Dermis microvascular lymphatic vessel endothelial cell (primary cell): ENCODE data around the gene TBC1D17. TPM values are rescaled to one million over a fixed set of nuclear protein-coding genes. Genes with fewer than 3 reads are reported as not detected.

Source experiments
- DNase-seq, 2 donors: peaks; one replicate each; pipeline versions ENCODE4 v3.0.0 to v3.0.0-alpha.2; 2010; ENCODE audit warnings: low read depth in 2 of 2
- total RNA-seq: library from RNA; depleted of rRNA; stranded (reverse); fragments of >200 nt; gene quantifications from 2 replicates; pipeline ENCODE4 v1.2.1, GENCODE V29; 2014

TBC1D17 gene
- total RNA-seq, 1 donor from 2014 or later: 7.6 TPM

DNA sequence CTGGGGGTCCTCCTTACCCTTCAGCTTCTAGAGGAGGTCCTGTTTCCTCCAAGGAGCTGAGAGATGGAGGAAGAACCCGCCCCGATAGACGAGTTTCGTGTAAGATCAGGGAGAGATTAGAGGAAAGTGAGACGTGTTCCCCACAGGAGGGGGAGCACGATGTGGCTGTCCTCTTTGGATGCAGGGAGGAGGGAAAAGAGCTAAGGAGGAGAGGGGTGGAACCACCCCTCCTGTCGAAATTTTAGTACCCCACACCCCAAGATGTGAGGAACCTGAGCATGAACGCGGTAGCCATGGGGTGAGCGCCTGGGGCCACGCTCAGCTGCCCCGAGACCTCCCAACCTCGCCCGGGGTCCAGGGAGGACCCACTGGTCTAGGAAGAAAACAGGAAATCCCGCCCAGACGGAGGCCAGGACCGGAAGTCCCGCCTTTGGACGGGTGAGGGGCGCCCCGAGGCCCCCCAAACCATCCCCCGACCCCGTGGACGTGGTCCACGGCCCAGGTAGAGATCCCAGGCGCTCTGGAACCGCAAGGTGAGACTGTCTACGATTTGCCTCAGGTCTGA lies 1.6 kb upstream of the TBC1D17 start:
- DNase-seq: peak in 1 of 2 donors; percentile 62

GRCh38 chr19:49876422-49877019 lies 981 bp upstream of the TBC1D17 start:
- peak; percentile 98 to 99 for DNase-seq

- DNase-seq: peak; percentile 91 to 98
Observed at GRCh38 chr19:49877879-49878743, 609 bp downstream of the TBC1D17 start.

GRCh38 chr19:49878744-49879070 lies 1.2 kb downstream of the TBC1D17 start:
- no peak for DNase-seq

DNA sequence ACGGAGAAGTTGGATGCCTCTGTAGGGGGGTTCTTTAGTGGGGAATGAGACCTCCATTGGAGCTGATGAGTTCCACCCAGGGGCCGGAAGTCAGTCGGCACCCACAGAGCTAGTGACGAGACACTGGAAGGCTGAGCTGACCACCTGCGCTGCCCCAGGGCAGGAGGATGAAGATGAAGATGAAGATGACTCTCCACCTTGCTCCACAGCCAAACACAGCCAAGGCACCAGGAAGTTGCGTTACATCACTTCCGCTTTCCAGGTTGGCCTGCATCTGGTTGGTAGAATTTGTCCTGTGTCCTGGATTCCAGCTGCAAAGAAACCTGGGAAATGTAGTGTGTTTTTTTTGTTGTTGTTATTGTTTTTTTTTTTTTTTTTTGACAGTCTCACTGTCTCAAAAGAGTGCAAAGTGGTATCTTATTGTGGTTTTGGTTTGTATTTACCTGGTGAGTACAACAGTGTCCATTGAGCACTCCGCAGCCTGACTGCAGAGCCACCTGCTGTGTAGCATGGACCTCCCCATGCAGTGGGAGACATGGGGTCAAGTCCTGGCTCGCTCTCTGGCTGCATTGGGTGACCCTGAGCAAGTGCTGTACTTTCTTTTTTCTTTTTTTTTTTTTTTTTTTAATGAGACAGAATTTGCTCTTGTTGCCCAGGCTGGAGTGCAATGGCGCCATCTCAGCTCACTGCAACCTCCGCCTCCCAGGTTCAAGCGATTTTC lies 1.9 kb downstream of the TBC1D17 start:
- DNase-seq: peak in 1 of 2 donors; percentile 24

- DNase-seq: no peak
Observed at GRCh38 chr19:49880162-49880869, 2.8 kb downstream of the TBC1D17 start.

DNA sequence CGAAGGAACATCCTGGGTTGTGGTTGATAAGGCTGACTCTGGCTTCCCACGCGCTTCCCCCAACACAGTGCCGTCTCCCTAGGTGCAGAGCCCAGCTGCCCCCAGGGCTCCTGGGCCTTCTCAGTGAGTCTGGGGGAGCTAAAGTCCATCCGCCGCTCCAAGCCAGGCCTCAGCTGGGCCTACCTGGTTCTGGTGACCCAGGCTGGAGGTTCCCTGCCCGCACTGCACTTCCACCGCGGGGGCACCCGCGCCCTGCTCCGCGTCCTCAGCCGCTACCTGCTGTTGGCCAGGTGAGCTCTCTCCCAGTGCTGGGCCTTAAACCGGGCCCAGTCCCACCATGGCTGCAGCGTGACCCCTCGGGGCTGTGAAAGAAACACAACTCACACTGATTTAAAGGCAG lies 3.7 kb downstream of the TBC1D17 start:
- DNase-seq: no peak

DNA sequence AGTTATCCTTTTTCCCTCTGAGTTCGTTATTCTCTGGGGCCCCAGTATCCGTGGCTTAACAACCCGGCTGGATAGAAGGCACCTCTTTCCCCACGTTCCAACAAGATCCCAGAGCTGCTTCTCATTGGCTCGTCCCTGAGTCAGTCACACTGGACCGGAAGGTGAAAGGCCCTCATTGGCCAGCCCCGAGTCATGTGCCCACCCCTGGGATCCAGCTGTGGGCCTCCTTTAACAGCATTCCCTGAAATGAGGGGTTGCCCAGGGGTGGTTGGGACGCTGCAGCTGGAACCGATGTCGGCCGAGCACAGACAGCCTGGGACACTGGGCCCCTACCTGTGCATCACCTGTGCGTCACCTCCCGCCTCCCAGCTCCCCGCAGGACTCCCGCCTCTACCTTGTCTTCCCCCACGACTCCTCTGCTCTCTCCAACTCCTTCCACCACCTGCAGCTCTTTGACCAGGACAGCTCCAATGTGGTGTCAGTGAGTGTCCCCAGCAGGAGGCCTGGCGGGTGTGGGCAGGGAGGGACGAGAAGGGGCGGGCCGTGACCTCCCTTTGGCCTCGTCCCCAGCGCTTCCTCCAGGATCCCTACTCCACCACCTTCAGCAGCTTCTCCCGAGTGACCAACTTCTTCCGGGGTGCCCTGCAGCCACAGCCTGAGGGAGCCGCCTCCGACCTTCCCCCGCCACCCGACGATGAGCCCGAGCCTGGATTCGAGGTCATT lies 4.3 kb downstream of the TBC1D17 start:
- no peak for DNase-seq

DNA sequence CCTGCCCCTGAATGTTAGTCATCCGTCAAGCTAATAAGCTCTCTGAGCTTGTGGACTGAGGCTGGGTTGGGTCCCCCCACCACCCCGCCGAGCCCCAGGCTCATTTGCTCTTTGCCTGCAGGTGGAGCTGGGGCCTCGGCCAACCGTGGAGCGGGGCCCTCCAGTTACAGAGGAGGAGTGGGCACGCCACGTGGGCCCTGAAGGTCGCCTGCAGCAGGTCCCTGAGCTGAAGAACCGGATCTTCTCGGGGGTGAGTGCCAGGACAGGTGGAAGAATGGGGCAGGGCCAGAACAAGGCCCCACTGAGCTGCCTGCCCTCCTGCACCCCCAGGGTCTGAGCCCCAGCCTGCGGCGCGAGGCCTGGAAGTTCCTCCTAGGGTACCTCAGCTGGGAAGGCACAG lies 5.1 kb downstream of the TBC1D17 start:
- DNase-seq: no peak

DNA sequence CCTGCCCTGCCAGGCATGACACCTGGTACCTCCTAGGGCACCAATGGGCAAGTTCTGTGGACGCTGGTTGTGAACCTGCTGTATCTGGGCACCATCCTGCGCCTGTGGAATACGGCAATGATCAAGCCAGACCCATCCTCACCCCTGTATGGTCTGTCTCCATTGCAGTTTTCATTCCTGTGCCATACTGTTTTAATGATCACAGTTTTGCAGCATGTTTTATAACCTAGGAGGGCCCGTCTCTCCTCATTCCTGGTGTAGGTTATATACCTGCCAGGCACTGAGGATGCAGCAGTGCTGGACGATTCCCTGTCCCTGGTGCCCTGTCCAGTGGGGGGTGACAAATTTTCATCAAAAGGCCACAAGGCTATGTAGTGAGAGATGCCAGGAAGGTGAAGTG lies 5.6 kb downstream of the TBC1D17 start:
- no peak for DNase-seq

DNA sequence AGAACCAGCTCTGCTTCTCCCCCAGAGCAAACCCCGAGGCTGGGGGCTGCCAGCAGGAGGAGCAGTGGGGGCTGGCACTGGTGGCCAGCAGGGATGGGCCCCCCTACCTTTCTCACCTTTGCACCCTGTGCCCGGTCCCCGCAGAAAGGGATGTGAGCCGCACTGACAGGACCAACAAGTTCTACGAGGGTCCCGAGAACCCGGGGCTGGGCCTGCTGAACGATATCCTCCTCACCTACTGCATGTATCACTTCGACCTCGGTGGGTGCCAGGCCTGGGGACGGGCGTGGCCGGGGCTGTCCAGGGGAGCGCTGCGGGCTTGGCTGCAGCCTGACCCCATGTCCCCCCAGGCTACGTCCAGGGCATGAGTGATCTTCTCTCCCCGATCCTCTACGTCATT lies 6.6 kb downstream of the TBC1D17 start:
- no peak for DNase-seq

GRCh38 chr19:49884760-49885159 lies 7.3 kb downstream of the TBC1D17 start:
- DNase-seq: no peak

- peak in 1 of 2 donors; percentile 20 for DNase-seq
Observed at GRCh38 chr19:49887037-49887664, 9.6 kb downstream of the TBC1D17 start.

DNA sequence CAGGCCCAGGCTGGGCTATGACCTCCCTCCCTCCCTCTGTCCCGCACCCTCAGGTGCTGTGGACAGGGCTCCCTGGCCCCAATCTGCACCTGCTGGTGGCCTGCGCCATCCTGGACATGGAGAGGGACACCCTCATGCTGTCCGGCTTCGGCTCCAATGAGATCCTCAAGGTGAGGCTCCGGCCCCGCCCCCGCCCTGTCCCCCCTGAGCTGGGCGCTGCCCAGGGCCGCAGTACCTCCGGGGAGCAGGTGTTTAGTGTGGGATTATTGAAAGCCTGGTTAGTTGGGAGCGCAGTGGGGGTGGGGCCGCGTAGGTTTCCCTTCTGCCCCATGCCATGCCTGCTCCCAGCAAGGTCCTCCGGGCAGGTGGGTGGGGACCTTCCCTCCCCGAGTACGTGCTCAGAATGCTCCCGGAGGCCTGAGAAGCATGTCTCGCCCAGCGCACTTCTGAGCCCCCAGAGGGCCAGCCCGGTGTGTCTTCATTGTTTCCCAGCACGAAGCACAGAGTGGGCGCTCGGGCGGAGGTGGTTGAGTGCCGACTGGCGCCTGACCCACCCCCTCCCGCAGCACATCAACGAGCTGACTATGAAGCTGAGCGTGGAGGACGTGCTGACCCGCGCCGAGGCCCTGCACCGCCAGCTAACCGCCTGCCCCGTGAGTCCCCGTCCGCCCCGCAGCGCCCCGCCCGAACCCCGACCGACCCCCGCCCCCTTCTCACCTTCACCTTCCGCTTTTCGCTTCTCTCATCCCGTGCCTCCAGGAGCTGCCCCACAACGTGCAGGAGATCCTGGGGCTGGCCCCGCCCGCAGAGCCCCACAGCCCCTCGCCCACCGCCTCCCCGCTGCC lies 10.4 kb downstream of the TBC1D17 start:
- DNase-seq: no peak

GRCh38 chr19:49888510-49888824 lies 11.0 kb downstream of the TBC1D17 start:
- DNase-seq: no peak

DNA sequence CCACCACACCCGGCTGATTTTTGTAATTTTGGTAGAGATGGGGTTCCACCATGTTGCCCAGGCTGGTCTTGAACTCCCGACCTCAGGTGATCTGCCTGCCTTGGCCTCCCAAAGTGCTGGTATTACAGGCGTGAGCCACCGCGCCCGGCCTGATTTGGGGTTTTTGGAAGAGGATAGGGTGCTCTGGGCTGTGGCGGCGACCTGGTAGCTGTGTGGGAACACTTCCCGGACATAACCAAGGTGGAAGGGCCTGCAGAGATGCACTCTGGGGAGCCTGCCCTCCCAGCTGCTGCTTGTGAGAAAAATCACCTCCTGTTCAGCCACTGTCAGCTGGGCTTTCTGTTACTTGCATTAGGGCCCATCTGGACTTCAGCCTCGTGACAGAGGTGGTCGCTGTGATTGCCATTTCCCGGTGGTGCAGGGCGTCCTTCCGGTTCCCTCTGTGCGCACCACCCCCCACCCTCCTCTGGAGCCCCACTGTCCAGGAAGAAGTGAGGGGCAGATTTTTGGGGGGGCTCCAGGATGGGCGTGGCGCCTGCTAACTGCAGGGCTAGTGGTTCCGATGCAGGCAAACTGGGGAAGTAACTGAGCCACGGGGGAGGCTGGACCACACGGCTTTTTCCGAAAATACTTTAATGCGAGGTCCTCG lies 11.7 kb downstream of the TBC1D17 start:
- no peak for DNase-seq

DNA sequence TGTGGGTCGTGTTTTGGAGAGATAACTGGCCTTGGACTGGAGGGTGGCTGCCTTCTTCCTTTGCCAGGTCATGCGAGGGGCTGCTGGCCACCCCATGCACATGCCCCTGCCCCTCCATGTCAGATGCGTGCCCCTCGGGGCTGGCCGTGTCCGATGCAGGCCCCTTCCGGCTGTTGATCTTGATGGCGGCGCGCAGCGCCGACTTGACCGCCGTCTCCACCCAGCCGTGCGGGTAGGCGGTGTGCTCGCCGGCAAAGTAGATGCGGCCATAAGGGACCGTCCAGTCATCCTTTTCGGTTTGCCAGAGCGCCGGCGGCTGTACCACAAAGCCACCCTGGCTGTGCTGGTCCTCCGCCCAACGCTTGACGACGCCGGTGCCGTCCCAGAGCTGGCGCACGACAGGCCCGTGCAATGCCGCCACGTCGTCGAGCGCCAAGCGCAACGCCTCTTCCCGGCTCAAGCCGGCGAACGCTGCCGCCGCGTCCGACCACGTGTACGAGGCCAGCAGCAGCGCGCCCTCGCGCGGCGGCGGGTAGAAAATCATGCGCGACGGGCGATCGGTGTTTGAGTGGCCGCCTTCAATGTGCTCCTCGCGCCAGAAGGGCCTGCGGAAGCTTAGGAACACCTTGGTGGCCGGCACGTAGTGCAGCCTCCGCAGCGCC lies 12.3 kb downstream of the TBC1D17 start:
- DNase-seq: peak; percentile 53 to 83
